ENCODE data around the gene RPLP2. TPM values are rescaled to one million over a fixed set of nuclear protein-coding genes. Genes with fewer than 3 reads are reported as not detected.
A peak's percentile ranks its signal among the peaks of the same experiment; 100 is the strongest.

The RPLP2 gene
- total RNA-seq, 1 donor from 2014 or later, result 253 TPM

DNA sequence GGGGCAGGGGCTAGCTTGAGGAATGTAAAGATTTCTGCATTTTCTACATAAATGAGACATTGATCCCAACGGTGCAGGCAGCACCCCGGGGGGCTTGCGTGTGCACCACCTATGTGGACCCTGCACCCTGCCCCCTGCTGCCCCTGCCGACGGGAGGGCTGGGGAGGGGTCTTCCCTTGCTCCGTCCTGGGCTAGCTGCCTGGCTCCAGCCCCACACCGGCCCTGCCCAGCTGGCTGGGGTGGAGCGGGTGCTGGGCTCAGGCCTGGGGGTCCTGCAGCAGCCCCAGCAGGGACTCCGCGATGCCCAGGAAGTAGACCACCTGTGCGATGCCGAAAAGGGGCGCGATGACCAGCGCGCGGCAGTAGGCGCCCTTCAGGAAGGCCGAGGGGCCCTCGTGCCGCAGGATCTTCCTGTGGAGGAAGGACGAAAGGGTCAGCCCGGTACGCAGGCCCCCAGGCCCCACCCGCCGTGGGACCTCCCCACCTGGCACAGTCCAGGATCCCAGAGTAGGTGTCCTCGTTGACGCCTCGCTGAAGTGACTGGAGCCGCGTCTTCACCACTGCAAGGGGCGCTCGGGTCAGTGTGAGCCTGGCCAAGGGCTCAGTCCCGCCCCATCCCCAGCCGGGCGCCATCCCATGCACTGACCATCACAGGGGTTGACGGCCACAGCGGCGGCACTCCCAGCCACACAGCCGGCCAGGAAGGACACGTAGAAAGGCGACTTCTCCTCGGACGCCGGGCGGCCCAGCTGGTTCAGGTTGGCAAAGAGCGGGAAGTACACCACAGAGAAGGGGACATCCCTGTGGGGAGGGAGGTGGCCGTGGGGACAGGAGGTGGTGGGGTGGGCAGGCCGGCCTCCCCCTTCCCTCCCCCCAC is 17.9 kb upstream of the RPLP2 start:
- no peak for DNase-seq (ENCODE audit: low read depth in 2 of 2)

DNA sequence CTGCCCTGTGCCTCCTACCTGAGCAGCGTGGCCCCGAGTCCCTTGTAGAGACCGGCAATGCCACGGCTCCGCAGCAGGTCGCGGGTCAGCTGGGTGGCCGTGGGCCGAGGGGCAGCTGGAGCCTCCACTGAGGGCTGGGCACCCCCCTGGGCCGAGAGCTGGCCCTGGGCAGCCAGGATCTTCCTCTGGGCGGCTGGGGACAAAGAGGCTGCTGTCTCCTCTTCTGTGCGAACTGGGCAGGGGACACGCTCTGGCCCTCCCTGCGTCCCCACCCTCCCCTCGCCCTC is 17.3 kb upstream of the RPLP2 start:
- no peak for DNase-seq (ENCODE audit: low read depth in 2 of 2)

DNA sequence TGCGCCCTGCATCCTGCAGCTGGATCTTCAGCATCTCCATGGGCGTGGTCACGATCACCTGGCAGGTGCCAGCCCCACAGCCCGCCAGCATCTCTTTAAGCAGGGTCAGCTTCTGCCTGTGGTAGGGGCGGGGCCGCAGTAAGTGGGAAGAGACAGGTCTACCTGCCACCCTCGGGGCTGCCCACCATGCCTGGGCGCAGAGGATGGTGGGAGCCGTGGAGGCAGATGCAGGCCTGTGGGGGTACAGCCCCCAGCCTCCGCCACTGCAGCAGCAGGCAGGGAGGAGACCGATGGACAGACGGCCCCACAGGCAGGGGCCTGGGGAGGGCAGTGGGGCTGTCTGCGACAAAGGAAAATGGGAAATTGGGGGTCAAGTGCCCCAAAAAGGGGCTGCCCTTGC is 16.9 kb upstream of the RPLP2 start:
- no peak for DNase-seq (ENCODE audit: low read depth in 2 of 2)

DNA sequence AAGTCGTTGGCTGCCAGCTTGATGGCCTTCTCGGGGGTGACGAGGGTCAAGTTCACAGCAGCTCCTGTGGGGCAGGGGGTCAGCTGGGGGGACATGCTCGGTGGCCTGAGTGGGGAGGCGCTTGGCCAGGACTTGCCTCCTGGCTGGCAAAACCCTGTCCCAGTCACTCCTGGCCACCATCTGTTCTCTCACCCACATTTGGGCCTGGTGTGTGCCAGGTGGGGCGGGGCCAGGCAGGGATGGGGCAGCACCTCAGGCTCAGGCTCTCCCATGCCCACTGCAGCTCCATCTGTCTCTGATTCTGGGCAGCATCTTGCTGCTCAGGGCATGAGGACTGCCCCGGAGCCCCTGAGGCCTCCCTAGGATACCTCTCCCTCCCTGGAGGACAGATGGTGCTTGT is 16.2 kb upstream of the RPLP2 start:
- no peak for DNase-seq (ENCODE audit: low read depth in 2 of 2)

DNA sequence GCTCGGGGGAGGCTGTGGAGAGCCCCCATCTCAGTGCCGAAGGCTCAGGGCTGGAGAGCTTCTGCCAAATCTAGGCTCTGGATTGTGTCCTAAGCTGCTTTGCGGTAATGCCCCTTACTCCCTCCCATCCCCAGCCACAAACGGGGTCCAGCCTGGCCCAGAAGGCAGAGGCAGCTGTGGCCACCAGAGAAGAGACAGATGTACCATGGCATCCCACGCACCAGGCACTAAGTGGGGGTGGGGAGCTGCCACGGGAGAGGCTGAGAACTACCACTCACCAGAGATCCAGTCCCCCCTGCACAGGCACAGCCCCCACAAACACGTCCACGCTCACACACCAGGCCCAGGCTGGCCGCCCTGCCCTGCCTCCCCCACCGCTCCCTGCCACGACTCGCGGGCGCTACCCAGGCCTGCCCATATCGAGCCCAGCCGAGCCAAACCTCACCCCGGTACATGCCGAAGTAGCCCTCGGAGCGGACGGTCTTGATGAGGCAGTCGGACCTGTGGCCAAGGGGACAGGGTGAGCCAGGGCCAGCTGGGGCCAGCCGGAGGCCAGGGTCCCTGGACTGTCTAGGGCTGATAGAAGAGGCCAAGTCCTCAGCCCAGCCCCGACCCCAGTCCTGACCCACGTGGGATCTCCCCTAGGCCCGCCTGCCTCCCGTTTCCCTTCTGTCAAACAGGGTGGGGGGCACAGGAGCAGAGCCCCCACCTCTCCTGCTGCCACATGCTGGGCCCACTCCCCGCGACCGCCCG is 15.6 kb upstream of the RPLP2 start:
- DNase-seq (ENCODE audit: low read depth in 2 of 2), result no peak

DNA sequence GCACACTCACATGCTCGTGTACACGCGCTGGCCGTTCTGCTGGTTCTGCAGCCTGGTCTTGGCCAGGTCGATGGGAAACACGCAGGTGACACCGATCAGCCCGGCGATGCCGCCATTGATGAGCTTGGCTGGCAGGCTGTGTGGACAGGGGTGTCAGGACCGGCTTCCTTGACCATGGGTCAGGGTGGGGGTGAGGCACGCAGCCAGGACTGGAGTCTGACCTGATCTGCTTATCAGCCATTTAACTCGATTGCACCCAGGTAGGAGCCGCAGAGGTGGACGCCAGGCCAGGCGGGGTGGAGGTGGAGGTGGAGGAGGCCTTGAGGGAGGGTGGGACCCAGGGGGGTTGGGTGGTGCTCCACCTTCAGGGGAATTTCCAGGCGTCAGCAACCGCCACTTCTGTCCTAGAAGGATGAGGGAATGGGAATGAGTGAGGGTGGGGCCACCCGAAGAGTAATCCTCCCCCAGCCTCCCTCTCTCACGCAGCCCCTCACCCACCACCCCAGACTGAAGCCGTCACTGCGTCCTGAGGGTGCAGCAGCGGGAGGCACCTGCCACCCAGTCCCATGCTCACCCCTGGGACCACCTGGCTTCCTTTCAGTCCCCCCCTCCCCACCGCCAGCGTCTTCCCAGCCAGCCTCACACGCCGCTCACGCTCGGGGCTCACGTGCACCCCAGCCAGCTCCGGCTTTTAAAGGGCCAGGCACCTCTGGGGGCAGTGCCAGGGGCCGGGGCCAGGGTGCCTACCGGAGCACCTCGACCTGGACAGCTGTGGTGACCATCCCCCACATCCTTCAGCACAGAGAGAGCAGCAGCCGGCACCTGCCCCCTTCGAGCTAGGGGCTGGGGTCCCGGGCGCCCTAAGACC is 14.8 kb upstream of the RPLP2 start:
- DNase-seq (ENCODE audit: low read depth in 2 of 2), result no peak

DNA sequence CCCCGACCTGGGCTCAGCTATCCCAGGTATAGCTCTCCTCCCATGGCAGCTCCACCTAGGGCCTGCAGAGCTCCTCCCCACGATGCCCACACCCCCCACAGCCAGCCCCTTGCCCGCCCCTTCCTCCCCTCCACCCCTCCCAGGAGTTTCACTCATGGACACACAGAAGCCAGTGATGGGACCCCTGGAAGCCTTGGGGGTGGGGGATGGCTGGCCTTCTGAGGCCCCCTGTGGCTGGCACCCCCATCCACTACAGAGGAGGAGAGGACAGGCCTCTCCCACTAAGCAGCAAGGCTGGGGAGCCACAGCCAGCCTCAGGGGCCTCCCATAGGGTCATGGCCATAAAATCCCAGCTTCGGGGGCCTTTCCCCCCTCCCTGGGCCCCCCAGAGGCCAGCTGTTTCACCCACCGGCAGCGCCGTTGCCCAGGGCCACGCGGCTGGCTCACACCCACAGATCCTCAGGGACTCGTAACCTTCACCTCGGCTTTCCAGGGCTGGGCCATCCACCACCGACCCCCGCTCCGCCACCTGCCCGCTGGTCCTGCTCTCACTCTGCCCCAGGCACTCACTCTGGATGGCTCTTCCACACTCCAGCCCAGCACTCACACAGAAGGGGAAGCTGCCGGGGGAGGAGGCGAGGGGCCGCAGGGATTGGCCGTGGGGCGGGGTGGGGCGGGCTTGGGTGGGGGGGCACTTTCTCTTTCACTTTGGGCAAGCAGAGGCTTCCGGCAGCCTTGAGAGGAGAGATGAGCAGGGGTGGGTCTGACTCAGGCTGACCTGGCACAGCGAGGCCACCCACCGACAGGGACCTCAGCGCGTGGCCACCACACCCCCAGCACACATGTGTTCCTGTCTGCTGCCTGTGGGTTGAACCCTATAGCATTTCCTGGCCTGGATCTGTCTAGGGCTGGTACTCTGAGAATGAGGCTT is 13.9 kb upstream of the RPLP2 start:
- peak in 1 of 2 donors; percentile 72 for DNase-seq (ENCODE audit: low read depth in 2 of 2)

DNA sequence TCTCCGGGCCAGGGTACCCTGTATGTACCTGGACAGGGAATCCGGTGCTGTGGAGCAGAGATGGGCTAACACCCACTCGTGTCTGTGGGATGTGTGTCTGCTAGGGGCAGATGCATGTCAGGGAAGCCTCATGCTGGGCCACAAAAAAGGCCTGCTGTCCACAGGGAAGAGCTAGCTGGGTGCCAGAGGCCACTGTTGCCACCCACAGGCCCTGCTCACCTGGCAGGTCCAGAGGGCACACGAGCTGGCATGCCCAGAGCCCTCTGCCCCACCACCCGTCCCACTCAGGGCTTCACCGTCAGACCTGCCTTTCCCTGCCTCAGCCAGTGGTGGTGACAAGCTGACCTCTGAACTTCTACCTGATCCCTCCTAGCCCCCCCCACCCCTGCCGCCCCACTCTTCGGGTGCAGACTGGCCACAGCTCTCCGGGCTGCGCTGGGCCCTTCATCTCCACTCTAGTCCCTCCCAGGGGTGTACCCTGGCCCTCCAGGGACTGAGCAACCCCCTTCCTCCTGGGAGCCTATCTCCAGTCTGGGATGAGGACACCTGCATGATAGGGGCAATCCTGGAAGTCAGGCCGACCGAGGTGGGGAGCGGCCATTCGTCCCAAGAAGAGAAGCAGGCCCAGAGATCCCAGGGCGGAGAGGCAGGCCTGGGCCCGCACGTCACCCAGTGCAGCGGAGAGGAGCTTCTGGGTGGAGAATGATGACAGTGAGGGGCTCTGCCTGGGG is 13.0 kb upstream of the RPLP2 start:
- no peak for DNase-seq (ENCODE audit: low read depth in 2 of 2)

DNA sequence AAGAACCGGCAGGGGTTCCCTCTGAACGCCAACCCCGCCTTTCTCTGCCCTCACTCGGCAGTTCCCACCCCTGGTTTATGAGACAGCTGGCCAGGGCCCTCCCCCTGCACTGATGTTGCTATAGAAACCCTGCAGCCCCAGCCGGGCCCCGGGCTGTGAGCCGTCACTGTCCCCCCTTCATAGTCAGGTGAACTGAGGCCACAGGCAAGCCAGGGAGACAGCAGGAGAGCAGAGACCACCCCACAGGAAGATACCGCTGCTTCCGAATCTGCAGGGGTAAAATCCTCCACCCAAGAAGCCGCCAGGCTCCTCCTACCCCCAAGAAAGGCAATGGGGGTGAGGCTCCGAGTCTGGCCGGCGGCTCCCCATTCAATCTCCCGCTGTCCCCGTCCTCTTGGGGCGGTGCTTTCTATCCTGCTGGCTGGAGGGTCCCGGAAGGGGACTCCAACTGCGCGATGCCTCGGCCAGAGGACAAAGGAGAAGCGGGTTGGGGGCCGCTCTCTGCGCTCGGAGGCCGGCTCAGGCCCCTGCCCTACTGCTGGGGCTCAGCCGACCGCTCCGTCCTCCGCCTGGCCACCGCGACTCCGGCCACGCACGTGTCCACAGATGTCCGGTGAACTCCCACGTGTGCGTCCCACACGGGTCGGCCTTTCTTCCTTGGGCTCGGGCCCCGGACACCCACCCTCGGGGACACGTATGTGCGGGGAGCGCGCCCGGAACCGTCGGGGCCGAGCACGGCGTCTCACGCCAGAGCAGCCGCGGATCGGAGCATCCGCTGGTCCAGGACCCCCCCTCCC is 12.3 kb upstream of the RPLP2 start:
- peak in 1 of 2 donors; percentile 82 for DNase-seq (ENCODE audit: low read depth in 2 of 2)

DNA sequence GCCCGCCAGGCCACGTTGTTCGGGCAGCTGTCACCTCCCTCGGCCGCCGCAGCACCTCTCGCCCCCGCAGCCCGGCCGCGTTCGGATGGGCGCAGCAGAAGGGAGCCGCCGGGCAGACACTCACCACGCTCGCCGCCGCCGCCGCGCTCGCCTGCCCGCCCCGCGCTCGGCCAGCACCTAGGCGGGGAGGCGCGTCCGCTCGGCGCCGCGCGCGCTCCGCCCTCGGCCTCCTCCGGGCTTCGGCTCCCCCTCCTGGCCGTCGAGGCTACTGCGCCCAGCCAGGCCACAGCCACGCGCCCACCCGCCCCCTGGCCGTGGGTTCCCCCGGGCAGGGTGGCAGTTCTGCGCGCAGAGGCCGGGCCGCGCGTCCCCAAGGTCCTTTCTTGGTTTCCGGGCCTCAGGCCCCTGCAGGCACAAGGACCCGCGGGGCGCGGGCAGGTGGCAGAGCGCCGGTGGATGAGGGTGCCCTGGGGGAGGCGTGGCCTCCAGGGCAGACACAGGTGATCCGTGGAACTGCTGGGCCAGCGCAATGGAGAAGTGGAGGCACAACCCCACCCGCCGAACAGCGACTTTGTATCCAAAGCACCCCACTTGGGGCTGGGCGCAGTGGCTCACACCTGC is 11.6 kb upstream of the RPLP2 start, which contains the start of gene SLC25A22:
SLC25A22 (minus strand) TSS at position 189 of the 621 bp plus-strand sequence. CDS start 3,275 bp downstream, outside the sequence.
- peak in 1 of 2 donors; percentile 83 for DNase-seq (ENCODE audit: low read depth in 2 of 2)

DNA sequence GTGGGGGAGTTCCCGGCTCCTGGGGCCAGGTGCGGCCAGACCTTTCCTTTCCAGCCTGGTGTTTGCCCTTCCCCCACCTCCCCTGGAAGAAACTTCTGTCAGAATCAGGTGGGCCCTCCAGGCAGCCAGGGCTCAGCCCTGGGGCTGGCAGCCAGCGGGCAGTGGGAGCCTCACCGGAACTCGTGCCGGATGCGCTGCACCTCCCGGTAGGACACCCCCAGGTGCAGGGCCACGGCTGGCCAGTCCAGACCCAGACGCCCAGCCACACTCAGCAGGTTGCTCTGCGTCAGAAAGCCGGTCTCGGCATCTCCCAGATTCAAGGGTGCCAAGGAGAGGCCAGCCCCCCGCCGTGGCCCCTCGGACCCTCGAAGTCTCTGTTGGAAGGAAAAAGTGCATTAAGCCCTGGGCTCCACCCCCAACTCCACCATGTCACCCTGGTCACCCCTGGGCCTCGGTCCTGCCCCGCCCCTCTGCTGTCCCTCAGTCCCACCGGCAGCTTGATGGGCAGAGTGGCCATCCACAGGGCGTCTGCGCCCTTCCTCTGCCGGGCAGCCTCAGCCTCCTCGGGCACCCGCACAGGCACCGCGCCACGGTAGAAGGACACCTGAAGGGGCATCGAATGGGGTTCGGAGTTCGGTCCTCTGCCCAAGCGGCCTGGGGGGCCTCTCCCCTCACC is 10.0 kb upstream of the RPLP2 start:
- DNase-seq (ENCODE audit: low read depth in 2 of 2), result no peak

DNA sequence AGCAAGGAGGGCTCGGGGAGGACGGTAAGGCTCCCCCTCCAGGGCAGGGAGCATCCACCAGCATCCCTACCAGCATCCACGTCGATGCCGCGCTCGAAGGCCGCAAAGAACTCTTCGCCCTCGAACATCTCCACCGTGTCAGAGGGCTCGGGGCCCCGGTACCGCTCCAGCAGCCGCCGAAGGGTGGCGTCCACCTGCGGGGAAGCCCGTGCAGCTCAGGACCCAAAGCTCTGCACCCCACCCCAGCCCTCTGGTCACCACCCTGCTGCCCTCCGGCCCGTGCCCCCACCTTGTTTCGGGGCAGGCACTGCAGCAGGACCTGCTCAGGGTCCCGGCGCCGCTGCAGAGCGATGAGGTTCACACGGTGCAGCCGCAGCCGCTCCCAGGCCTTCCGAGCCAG is 9.3 kb upstream of the RPLP2 start:
- DNase-seq (ENCODE audit: low read depth in 2 of 2), result no peak

DNA sequence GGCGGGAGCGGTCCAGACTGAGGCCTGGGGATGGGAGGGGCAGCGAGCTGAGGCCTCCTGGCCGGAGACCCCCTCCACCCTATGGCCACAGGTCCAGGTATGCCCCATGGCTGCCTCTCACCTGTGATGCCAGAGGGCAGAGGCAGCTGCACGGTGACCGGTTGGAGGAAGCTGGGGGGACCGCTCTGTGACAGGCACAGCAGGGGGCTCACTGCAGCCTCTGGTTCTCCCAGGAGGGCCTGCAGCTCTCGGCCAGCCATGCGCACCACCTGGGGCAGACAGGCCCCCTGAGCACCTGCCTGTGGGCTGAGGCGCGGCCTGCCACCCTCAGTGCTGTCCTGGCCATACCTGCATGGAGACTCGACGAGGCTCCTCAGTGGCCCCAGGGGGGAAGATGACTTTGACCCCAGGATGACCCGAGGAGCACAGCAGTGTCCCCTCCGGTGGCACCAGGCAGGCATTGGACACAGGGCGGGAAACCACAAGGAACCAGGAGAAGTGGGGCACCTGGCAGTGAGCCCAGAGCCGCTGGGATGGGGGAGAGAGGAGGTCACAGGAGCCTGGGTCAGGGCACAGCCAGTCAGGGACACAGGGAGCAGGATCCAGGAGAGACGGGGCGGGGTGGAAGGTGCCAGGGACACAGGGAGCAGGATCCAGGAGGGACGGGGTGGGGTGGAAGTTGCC is 8.5 kb upstream of the RPLP2 start:
- no peak for DNase-seq (ENCODE audit: low read depth in 2 of 2)

DNA sequence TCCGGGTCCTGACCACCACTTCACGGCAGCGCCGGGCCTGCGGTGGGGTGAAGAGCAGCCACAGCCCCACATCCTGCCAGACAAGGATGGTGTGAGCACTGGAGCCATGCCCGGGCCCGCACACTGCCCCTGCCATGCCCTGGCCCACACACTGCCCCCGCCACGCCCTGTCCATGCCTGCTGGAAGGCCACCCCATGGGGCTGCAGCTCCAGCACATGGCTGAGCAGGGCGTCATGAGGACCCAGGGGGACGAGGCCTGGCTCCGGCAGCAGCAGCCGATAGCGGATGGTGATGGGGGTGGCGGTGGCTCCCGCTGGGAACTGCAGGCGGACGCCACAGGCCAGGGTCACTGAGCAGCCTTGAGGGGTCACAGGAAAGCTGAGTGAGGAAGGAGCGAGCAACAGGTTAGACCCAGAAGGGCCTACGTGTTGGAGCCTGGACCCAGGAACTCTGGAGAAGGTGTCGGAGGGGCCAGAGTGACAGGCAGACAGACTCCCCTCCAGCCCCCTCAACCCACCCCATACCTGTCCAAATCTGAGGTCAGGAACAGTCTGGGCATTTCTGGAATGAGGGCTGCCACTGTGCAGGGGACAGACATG is 7.6 kb upstream of the RPLP2 start:
- DNase-seq (ENCODE audit: low read depth in 2 of 2), result no peak

DNA sequence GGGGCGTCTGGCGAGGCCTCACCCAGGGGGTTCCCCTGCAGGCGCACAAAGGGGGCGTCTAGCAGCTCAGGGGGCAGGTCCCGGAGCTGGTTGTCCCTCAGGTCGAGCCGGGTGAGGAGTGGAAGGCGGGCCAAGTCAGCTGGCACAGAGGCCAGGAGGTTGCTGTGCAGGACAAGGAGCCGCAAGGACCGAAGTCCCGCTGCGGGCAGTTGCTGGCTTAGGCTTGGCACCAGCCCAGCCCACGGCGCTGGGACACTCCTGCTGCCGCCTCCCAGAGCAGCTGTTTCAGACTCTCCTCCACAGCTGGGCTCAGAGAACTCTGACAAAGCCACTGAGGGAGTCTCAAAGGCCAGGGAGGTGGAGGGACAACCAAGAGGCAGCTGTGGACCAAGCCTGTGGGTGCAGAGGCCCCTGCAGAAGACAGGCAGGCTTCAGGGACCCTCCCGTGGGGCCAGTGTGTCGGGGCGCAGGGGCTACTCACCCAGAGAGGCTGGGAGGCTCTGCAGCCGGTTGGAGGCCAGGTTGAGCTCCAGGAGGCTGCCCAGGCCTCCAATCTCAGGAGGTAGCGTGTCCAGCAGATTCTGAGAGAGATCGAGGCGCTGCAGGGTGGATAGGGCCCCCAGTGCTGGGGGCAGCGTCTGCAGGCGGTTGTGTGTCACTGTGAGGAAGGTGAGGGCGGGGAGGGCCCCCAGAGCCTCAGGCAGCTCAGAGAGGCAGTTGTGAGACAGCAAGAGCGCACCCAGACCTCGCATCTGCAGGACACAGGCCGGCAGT is 6.9 kb upstream of the RPLP2 start:
- DNase-seq (ENCODE audit: low read depth in 2 of 2), result no peak

DNA sequence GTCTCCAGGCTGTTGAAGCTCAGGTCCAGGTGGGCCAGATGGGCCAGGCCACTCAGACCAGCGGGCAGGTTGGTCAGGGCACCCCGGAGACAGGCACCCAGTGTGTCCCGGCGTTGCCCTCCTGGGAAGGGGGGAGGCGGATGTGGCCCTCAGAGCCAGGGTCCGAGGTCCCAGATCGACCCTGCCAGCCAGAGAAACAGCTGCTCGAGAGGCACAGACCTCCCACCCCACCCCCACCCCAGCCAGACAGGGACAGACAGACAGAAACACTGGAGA is 6.4 kb upstream of the RPLP2 start:
- DNase-seq (ENCODE audit: low read depth in 2 of 2), result no peak

All from dermis microvascular lymphatic vessel endothelial cell (primary cell).